Upper lobe of left lung (tissue), 6 donors: ENCODE results near the gene RNF180. TPM values are rescaled to one million over a fixed set of nuclear protein-coding genes. Genes with fewer than 3 reads are reported as not detected.
"Not testable (repeated sequence)": the region's sequence is repeated elsewhere in the genome, so short reads cannot be mapped to it uniquely, and the experiment has no call there.

ENCODE experiments used
- ATAC-seq, 2 donors: fragments of 200-7000 bp; cut with Tn5 transposase; one replicate each; pipeline ENCODE4 v1.9.1; 2022; ENCODE audit warnings: mild to moderate bottlenecking in 2 of 2, moderate library complexity in 2 of 2; ENCODE audit not compliant: low FRiP score in 2 of 2
- DNase-seq, 2 donors: peaks; one replicate each; pipeline ENCODE4 v3.0.0-alpha.2; 2019 to 2020
- H3K27ac ChIP-seq, 4 donors: fragments of 200-600 bp; sonication (generic); one replicate each; pipeline ENCODE4 v1.5.1; 2016 to 2019
- H3K27me3 ChIP-seq, 4 donors: fragments of 200-600 bp; sonication (generic); one replicate each; pipeline ENCODE4 v1.5.1; 2017 to 2019
- H3K36me3 ChIP-seq, 4 donors: fragments of 200-600 bp; sonication (generic); one replicate each; pipeline ENCODE4 v1.5.1; 2016 to 2019
- H3K4me1 ChIP-seq, 4 donors: fragments of 200-600 bp; sonication (generic); one replicate each; pipeline ENCODE4 v1.5.1; 2018 to 2019
- H3K4me3 ChIP-seq, 4 donors: fragments of 200-600 bp; sonication (generic); one replicate each; pipeline ENCODE4 v1.5.1; 2017 to 2019; ENCODE audit warnings: mild to moderate bottlenecking in 2 of 4, moderate library complexity in 1 of 4
- H3K9me3 ChIP-seq, 4 donors: fragments of 200-600 bp; sonication (generic); one replicate each; pipeline ENCODE4 v1.5.1; 2018 to 2019
- CTCF ChIP-seq, 6 experiments: fragments of 450-650 bp in 4 of 6; fragments of 200-600 bp in 2 of 6; sonication (generic) in 2 of 6; IDR thresholded peaks; one replicate each; pipeline ENCODE4 v1.5.1; 2016 to 2019; ENCODE audit warnings: antibody characterized with exemption in 6 of 6
- EP300 ChIP-seq, 4 donors: sonication (generic); formaldehyde crosslinking; IDR thresholded peaks; one replicate each; pipeline ENCODE4 v1.5.1; 2017; ENCODE audit warnings: antibody characterized with exemption in 4 of 4, control low read depth in 2 of 4
- POLR2A ChIP-seq, 4 donors: fragments of 450-650 bp; IDR thresholded peaks; one replicate each; pipeline ENCODE4 v1.5.1; 2016 to 2017; ENCODE audit warnings: antibody characterized with exemption in 4 of 4, mild to moderate bottlenecking in 2 of 4
- POLR2AphosphoS5 ChIP-seq, 2 donors: sonication (generic); formaldehyde crosslinking; IDR thresholded peaks; one replicate each; pipeline ENCODE4 v1.5.1; 2017; ENCODE audit warnings: antibody characterized with exemption in 2 of 2
- WGBS, 2 donors: methylation state at CpG; one replicate each; pipeline ENCODE4 v1.1.5; 2017 to 2018; 5-methylcytosine and 5-hydroxymethylcytosine counted together
- total RNA-seq, 6 donors: library from RNA; depleted of rRNA in 4 of 6; stranded (reverse); fragments of >200 nt in 4 of 6; gene quantifications; one replicate each; pipeline versions ENCODE4 v1.1.0 to v1.2.1, GENCODE V29; 2016 to 2021
- donor health status: DM: no; HTN: no; CAD: no; lungs with moderate emphysema.
- donor health status: DM: no; HTN: yes; CAD: no; lungs with severe emphysema.

Gene RNF180
- total RNA-seq, 6 donors from 2014 or later, result 5.0 to 17.4 (median 9.7) TPM

- Histone ChIP-seq H3K27me3 (no peaks in the 10 kb centered on the region), H3K36me3 (no peaks in the 10 kb centered on the region), H3K4me3 (no peak overlapping the region), H3K4me1 (no peaks in the 10 kb centered on the region), H3K27ac (no peak overlapping the region), H3K9me3 (peaks cover 0 to 11% (median 0%) of the 10 kb centered on the region in 4 donors)
- 95 to 100% methylated on average over 1 of the region's 1 CpG for WGBS, 2 donors
- DNase-seq, result no peak
- ATAC-seq, result no peak
- TF ChIP-seq CTCF (IDR thresholded peaks at IDR 0.05) (no peak), POLR2AphosphoS5 (IDR thresholded peaks at IDR 0.05) (no peak), EP300 (IDR thresholded peaks at IDR 0.05) (no peak), POLR2A (IDR thresholded peaks at IDR 0.05) (no peak)
These were observed 56.3 kb downstream of the RNF180 start for GRCh38 chr5:64221911-64222310.

- H3K36me3 ChIP-seq, H3K4me3 ChIP-seq, H3K27me3 ChIP-seq, ATAC-seq, H3K4me1 ChIP-seq, H3K27ac ChIP-seq: not testable (repeated sequence)
- H3K9me3 ChIP-seq, result peaks cover 0 to 11% (median 0%) of the 10 kb centered on the region in 4 donors
- WGBS, 2 donors, result 92 to 98% methylated on average over 12 to 48 of the region's 50 CpGs
- DNase-seq, result peak in 1 of 2 donors; percentile 79
These were observed 59.8 kb downstream of the RNF180 start for GRCh38 chr5:64225286-64225981.

GRCh38 chr5:64227131-64227537 is 61.5 kb downstream of the RNF180 start:
- not testable (repeated sequence) for H3K4me3 ChIP-seq, H3K27ac ChIP-seq, H3K4me1 ChIP-seq, H3K27me3 ChIP-seq, H3K36me3 ChIP-seq
- H3K9me3 ChIP-seq, result peaks cover 0 to 11% (median 0%) of the 10 kb centered on the region in 4 donors
- WGBS, 2 donors, result 85 to 89% methylated on average over 5 to 7 of the region's 7 CpGs
- ATAC-seq (peak in 1 of 2 donors; percentile 61), DNase-seq (peak in 1 of 2 donors; percentile 47)

GRCh38 chr5:64229163-64229774 is 63.6 kb downstream of the RNF180 start:
- TF ChIP-seq EP300 (IDR thresholded peaks at IDR 0.05) (no peak), POLR2A (IDR thresholded peaks at IDR 0.05) (no peak), CTCF (IDR thresholded peaks at IDR 0.05) (peak in 5 of 6 experiments; percentile 32 to 50 (median 39)), POLR2AphosphoS5 (IDR thresholded peaks at IDR 0.05) (no peak)
- Histone ChIP-seq H3K36me3 (no peaks in the 10 kb centered on the region), H3K27me3 (no peaks in the 10 kb centered on the region), H3K4me3 (no peak overlapping the region), H3K27ac (no peak overlapping the region), H3K4me1 (no peaks in the 10 kb centered on the region), H3K9me3 (peaks cover 0 to 11% (median 0%) of the 10 kb centered on the region in 4 donors)
- ATAC-seq (peak in 1 of 2 donors; percentile 52), DNase-seq (no peak)
- WGBS, 2 donors, result 8% methylated on average over 4 of the region's 4 CpGs

- no peaks in the 10 kb centered on the region for H3K9me3 ChIP-seq
- no peak overlapping the region for H3K27ac ChIP-seq
- no peak for ATAC-seq
- WGBS, 2 donors, result 39 to 59% methylated on average over 1 of the region's 1 CpG
- TF ChIP-seq EP300 (IDR thresholded peaks at IDR 0.05), result no peak
- TF ChIP-seq POLR2AphosphoS5 (IDR thresholded peaks at IDR 0.05), result no peak
- TF ChIP-seq POLR2A (IDR thresholded peaks at IDR 0.05), result no peak
- TF ChIP-seq CTCF (IDR thresholded peaks at IDR 0.05), result no peak
- no peaks in the 10 kb centered on the region for H3K4me1 ChIP-seq
- no peak overlapping the region for H3K4me3 ChIP-seq
- no peaks in the 10 kb centered on the region for H3K27me3 ChIP-seq
- no peaks in the 10 kb centered on the region for H3K36me3 ChIP-seq
- DNase-seq, result no peak
These were observed 95.1 kb downstream of the RNF180 start for GRCh38 chr5:64260756-64261155.

GRCh38 chr5:64269164-64269563 is 103.5 kb downstream of the RNF180 start:
- Histone ChIP-seq H3K36me3 (no peaks in the 10 kb centered on the region), H3K4me3 (no peak overlapping the region), H3K27me3 (no peaks in the 10 kb centered on the region), H3K4me1 (peaks cover 0 to 4% (median 0%) of the 10 kb centered on the region in 4 donors), H3K9me3 (no peaks in the 10 kb centered on the region), H3K27ac (no peak overlapping the region)
- DNase-seq, result no peak
- TF ChIP-seq CTCF (IDR thresholded peaks at IDR 0.05), result no peak
- no peak for TF ChIP-seq EP300 (IDR thresholded peaks at IDR 0.05)
- TF ChIP-seq POLR2AphosphoS5 (IDR thresholded peaks at IDR 0.05), result no peak
- no peak for TF ChIP-seq POLR2A (IDR thresholded peaks at IDR 0.05)
- WGBS, 2 donors, result 49 to 56% methylated on average over 4 of the region's 4 CpGs
- ATAC-seq, result no peak
